Caco-2 (cell line): ENCODE results near the gene DRGX. TPM values are rescaled to one million over a fixed set of nuclear protein-coding genes. Genes with fewer than 3 reads are reported as not detected.

Experiments
- BruUV-seq: library from RNA; stranded (reverse); fragments of 400-500 nt; replicated peaks from 2 replicates; lab custom pipeline; 2021; lab: Mats Ljungman, UMichigan
- CTCF ChIA-PET: fragments of 300-600 bp; sonication (Branson Sonifier 250); formaldehyde crosslinking; loops from one replicate; lab custom pipeline; 2022; ENCODE audit warnings: antibody characterized with exemption; lab: Charles Lee
- POLR2A ChIA-PET: fragments of 300-600 bp; sonication (Branson Sonifier 250); formaldehyde crosslinking; loops from one replicate; lab custom pipeline; 2022; ENCODE audit warnings: antibody characterized with exemption; lab: Charles Lee
- DNase-seq, 2 experiments: peaks; one replicate each; pipeline versions ENCODE4 v3.0.0 to v3.0.0-alpha.2; 2020 to 2022
- H3K27me3 ChIP-seq: replicated peaks from 2 replicates; pipeline ENCODE4 v1.6.0; 2011; ENCODE audit warnings: low read length; ENCODE audit not compliant: control insufficient read depth, insufficient read depth
- H3K36me3 ChIP-seq: 2 replicates; pipeline ENCODE4 v1.5.1; 2011; ENCODE audit warnings: low read length; ENCODE audit not compliant: control insufficient read depth, insufficient read depth
- H3K4me1 ChIP-seq: fragments of 250-450 bp; sonication (Bioruptor Pico); 2 replicates; pipeline ENCODE4 v1.5.1; 2020; ENCODE audit warnings: mild to moderate bottlenecking
- H3K4me3 ChIP-seq: 2 replicates; pipeline ENCODE4 v1.5.1; 2011; ENCODE audit warnings: low read depth, mild to moderate bottlenecking, control low read depth, low read length
- H3K9me3 ChIP-seq: fragments of 250-450 bp; sonication (Bioruptor Pico); 2 replicates; pipeline ENCODE4 v1.5.1; 2020; ENCODE audit warnings: mild to moderate bottlenecking, moderate library complexity
- H3K27ac Mint-ChIP-seq: one replicate; pipeline ENCODE4 v1.8.0; 2022; ENCODE audit warnings: mixed read lengths; ENCODE audit not compliant: unreplicated experiment
- H3K27me3 Mint-ChIP-seq: one replicate; pipeline ENCODE4 v1.8.0; 2022; ENCODE audit warnings: mixed read lengths; ENCODE audit not compliant: insufficient read depth, unreplicated experiment
- H3K36me3 Mint-ChIP-seq: one replicate; pipeline ENCODE4 v1.8.0; 2022; ENCODE audit warnings: mild to moderate bottlenecking, mixed read lengths; ENCODE audit not compliant: insufficient read depth, unreplicated experiment
- H3K4me1 Mint-ChIP-seq: one replicate; pipeline ENCODE4 v1.8.0; 2022; ENCODE audit warnings: low read depth, mixed read lengths; ENCODE audit not compliant: unreplicated experiment
- H3K4me3 Mint-ChIP-seq: one replicate; pipeline ENCODE4 v1.8.0; 2022; ENCODE audit warnings: mild to moderate bottlenecking, moderate library complexity, mixed read lengths; ENCODE audit not compliant: unreplicated experiment
- H3K9me3 Mint-ChIP-seq: one replicate; pipeline ENCODE4 v1.8.0; 2022; ENCODE audit warnings: mixed read lengths; ENCODE audit not compliant: unreplicated experiment
- intact Hi-C: fragments of 100-400 bp; cut with micrococcal nuclease; formaldehyde crosslinking; loops from one replicate; pipeline ENCODE4 v1.10.0; 2022; ENCODE audit not compliant: unreplicated experiment
- total RNA-seq: library from RNA; stranded (reverse); gene quantifications from 2 replicates; pipeline ENCODE4 v1.2.3, GENCODE V29; 2022
- TF ChIP-seq, protein P1 (sequence below), 2 experiments: fragments of 200-600 bp in 1 of 2; IDR thresholded peaks; 1 replicate in 1 of 2; 2 replicates in 1 of 2; pipeline versions ENCODE4 v1.5.1 to v1.8.0; 2011 to 2022; ENCODE audit warnings: antibody characterized with exemption in 1 of 2, control low read depth in 1 of 2, inconsistent platforms in 1 of 2, low read depth in 1 of 2, low read length in 1 of 2, mild to moderate bottlenecking in 1 of 2, moderate library complexity in 1 of 2; ENCODE audit not compliant: insufficient read depth in 1 of 2, severe bottlenecking in 1 of 2, unreplicated experiment in 1 of 2

Gene DRGX
- total RNA-seq, 1 experiment from 2014 or later: not detected

DNA sequence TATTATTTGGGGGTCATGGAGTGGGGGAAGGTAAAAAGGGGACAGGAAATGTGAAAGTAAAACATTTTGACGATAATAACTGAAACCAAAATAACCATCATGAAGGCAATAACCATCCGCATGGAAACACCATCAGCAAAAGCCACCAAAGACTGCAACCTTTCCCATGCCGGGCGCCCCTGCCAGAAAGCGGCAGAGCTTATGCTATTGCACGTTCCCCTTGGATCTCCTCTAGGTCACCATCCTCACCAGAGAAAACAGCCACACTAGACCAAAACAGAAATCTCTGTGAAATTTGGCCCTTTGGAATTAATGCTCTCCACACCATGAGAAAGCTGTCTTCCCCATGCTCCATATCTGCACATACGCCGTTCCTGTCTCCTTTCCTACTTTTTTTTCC lies 31.1 kb downstream of the DRGX start:
- Histone ChIP-seq H3K9me3 (no peaks in the 10 kb centered on the region), H3K36me3 (no peaks in the 10 kb centered on the region), H3K4me3 (no peak overlapping the region), H3K27me3 (no peaks in the 10 kb centered on the region), H3K4me1 (no peaks in the 10 kb centered on the region)
- Mint-ChIP-seq H3K27me3 (peaks cover 13% of the 10 kb centered on the region), H3K4me3 (no peak overlapping the region), H3K4me1 (no peaks in the 10 kb centered on the region), H3K9me3 (no peaks in the 10 kb centered on the region), H3K36me3 (no peaks in the 10 kb centered on the region), H3K27ac (no peak overlapping the region)
- no peak for DNase-seq
- intact Hi-C loops: no loop called here
- TF ChIP-seq, protein P1, sequence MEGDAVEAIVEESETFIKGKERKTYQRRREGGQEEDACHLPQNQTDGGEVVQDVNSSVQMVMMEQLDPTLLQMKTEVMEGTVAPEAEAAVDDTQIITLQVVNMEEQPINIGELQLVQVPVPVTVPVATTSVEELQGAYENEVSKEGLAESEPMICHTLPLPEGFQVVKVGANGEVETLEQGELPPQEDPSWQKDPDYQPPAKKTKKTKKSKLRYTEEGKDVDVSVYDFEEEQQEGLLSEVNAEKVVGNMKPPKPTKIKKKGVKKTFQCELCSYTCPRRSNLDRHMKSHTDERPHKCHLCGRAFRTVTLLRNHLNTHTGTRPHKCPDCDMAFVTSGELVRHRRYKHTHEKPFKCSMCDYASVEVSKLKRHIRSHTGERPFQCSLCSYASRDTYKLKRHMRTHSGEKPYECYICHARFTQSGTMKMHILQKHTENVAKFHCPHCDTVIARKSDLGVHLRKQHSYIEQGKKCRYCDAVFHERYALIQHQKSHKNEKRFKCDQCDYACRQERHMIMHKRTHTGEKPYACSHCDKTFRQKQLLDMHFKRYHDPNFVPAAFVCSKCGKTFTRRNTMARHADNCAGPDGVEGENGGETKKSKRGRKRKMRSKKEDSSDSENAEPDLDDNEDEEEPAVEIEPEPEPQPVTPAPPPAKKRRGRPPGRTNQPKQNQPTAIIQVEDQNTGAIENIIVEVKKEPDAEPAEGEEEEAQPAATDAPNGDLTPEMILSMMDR (IDR thresholded peaks at IDR 0.05; ENCODE audit: insufficient read depth in 1 of 2, low read depth in 1 of 2, low read length in 1 of 2, severe bottlenecking in 1 of 2, unreplicated experiment in 1 of 2): no peak
- no TSS peak for BruUV-seq
- CTCF ChIA-PET: no interaction called here
- POLR2A ChIA-PET: no interaction called here

DNA sequence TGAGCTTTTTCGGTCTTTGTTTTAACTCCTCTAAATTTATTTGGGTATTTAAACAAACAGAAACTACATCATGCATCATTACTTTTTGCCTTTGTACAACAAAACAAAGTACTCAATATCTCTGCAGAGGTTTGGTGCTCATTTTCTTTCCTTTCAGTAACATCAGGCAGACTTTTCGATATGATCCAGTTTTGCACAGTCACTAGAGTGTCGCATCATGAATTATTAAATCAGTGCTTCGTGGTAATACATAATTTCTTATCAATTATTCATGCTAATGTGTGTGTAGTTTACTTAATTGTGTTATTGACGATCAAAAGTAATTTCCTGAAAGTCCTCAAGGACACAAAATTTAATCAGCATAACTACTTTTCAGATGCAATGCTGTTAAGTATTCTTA lies 31.8 kb downstream of the DRGX start:
- Mint-ChIP-seq H3K9me3 (no peaks in the 10 kb centered on the region), H3K27ac (no peak overlapping the region), H3K4me3 (no peak overlapping the region), H3K27me3 (peaks cover 13% of the 10 kb centered on the region), H3K36me3 (no peaks in the 10 kb centered on the region), H3K4me1 (no peaks in the 10 kb centered on the region)
- TF ChIP-seq, protein P1 (IDR thresholded peaks at IDR 0.05; ENCODE audit: insufficient read depth in 1 of 2, low read depth in 1 of 2, low read length in 1 of 2, severe bottlenecking in 1 of 2, unreplicated experiment in 1 of 2): no peak
- BruUV-seq: no TSS peak
- ChIA-PET POLR2A (no interaction called here), CTCF (no interaction called here)
- no peak for DNase-seq
- intact Hi-C loops: no loop called here
- Histone ChIP-seq H3K9me3 (no peaks in the 10 kb centered on the region), H3K4me3 (no peak overlapping the region), H3K27me3 (no peaks in the 10 kb centered on the region), H3K4me1 (no peaks in the 10 kb centered on the region), H3K36me3 (no peaks in the 10 kb centered on the region)

DNA sequence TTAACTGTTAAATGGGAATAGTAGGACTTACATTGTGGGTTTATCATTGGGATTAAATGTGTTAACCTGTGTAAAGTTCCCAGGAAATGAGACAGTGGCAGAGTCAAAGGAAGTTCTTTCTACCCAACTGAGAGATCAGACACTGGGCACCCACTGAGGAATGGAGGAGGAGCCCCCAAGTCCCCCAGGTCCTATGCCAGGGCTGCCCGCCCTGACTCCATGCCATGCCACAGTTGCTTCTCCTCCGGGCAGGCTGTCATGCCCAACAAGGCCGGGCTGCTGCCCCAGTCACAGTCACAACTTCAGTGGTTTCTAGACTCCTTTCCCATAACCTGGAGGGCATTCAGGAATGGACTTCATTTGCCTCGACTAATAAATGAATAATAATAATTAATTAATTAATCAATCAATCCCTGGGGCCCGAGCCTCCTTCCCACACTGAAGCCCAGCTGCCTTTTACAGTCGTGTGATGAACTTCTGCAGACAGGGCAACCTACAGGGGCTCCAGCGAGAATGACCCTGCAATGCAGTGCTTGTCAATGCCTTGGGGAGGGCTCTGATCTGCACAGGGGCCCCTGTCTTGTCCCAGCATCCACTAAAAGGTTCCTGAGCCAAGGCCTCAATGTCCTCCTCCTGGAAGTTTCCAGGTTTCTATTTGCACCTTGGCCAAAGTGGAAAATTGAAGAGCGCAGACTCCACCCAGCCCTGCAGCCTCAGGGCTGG lies 32.4 kb downstream of the DRGX start:
- ChIA-PET CTCF (no interaction called here), POLR2A (no interaction called here)
- Mint-ChIP-seq H3K9me3 (no peaks in the 10 kb centered on the region), H3K4me1 (no peaks in the 10 kb centered on the region), H3K27me3 (peaks cover 16% of the 10 kb centered on the region), H3K36me3 (no peaks in the 10 kb centered on the region), H3K4me3 (no peak overlapping the region), H3K27ac (no peak overlapping the region)
- Histone ChIP-seq H3K4me1 (no peaks in the 10 kb centered on the region), H3K9me3 (no peaks in the 10 kb centered on the region), H3K4me3 (no peak overlapping the region), H3K27me3 (no peaks in the 10 kb centered on the region), H3K36me3 (no peaks in the 10 kb centered on the region)
- TF ChIP-seq, protein P1 (IDR thresholded peaks at IDR 0.05; ENCODE audit: insufficient read depth in 1 of 2, low read depth in 1 of 2, low read length in 1 of 2, severe bottlenecking in 1 of 2, unreplicated experiment in 1 of 2): no peak
- intact Hi-C loops: no loop called here
- BruUV-seq: no TSS peak
- no peak for DNase-seq
